ENCODE data around the gene SMPX. TPM values are rescaled to one million over a fixed set of nuclear protein-coding genes. Genes with fewer than 3 reads are reported as not detected.

SMPX gene
- total and polyA plus RNA-seq, 2 experiments from 2014 or later = not detected

DNA sequence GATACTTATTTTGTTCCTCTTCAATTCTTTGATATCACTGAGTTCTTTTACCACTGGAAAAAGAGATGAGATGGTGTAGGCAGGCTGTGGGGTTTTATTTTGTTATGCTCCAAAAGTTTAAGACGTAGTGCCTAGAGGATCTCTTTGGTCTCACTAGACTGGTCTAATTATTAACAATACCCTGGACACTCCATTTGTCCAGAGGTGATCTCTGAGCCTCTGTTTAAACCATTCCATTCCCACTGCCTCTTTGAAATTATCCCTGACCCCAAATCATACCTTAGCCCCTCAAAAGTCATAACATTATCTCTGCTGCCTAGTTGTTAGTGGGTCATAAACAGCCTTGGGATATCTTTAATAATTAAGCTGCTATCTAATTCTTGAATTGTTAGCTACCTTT, 24.2 kb downstream of the SMPX start (continued):
- TF ChIP-seq CTCF (conservative IDR thresholded peaks at IDR 0.05; ENCODE audit: low read depth in 2 of 2) (no peak), JUNB (IDR thresholded peaks at IDR 0.05; ENCODE audit: unreplicated experiment) (no peak)

GRCh38 chrX:21730026-21730425, 27.9 kb downstream of the SMPX start:
- Histone ChIP-seq H3K27me3 (ENCODE audit: insufficient read depth) (no peaks in the 10 kb centered on the region), H3K4me3 (no peak overlapping the region), H3K4me1 (ENCODE audit: insufficient read depth) (no peaks in the 10 kb centered on the region), H2AFZ (no peak overlapping the region), H3K27ac (ENCODE audit: low read depth) (no peak overlapping the region), H3F3A (replicated peaks; ENCODE audit: low read depth) (no peaks in the 10 kb centered on the region), H4K20me1 (replicated peaks; ENCODE audit: insufficient read depth) (no peaks in the 10 kb centered on the region), H3K79me2 (replicated peaks; ENCODE audit: insufficient read depth) (no peaks in the 10 kb centered on the region), H3K4me2 (no peak overlapping the region), H3K36me3 (ENCODE audit: insufficient read depth) (no peaks in the 10 kb centered on the region), H3K9me2 (ENCODE audit: insufficient read depth) (no peaks in the 10 kb centered on the region)
- Mint-ChIP-seq H3K4me3 (no peak overlapping the region), H3K27me3 (ENCODE audit: insufficient read depth, low read depth, poor library complexity) (no peaks in the 10 kb centered on the region), H3K4me1 (no peaks in the 10 kb centered on the region), H3K36me3 (ENCODE audit: low read depth) (no peaks in the 10 kb centered on the region), H3K9me3 (no peaks in the 10 kb centered on the region), H3K27ac (no peak overlapping the region)
- DNase-seq (ENCODE audit: low spot score) (no peak), ATAC-seq (no peak)
- TF ChIP-seq EZH2phosphoT487 (IDR thresholded peaks at IDR 0.05; ENCODE audit: unreplicated experiment) = no peak
- TF ChIP-seq CTCF (conservative IDR thresholded peaks at IDR 0.05; ENCODE audit: low read depth in 2 of 2) = no peak
- TF ChIP-seq REST (IDR thresholded peaks at IDR 0.05; ENCODE audit: unreplicated experiment) = no peak
